Posterior vena cava (tissue), 2 donors: Measurements from ENCODE around the gene FBL. TPM values are rescaled to one million over a fixed set of nuclear protein-coding genes. Genes with fewer than 3 reads are reported as not detected.
"Not testable (repeated sequence)": the region's sequence is repeated elsewhere in the genome, so short reads cannot be mapped to it uniquely, and the experiment has no call there.

Experiments
- DNase-seq: peaks from one replicate; pipeline ENCODE4 v3.0.0-alpha.2; 2020; ENCODE audit warnings: low spot score
- intact Hi-C, 2 donors: fragments of 100-400 bp; cut with DNase I; formaldehyde crosslinking; loops; one replicate each; pipeline versions ENCODE4 v1.14.1 to v1.14.2; 2022 to 2023
- long read RNA-seq, 2 donors: library from polyadenylated mRNA; unstranded; transcript quantifications; one replicate each; pipeline ENCODE4 v2.0.0, GENCODE V29; 2020 to 2021
- total RNA-seq, 2 donors: library from RNA; stranded (reverse); fragmentation: NEBNext Ultra II Directional; extraction: Animal tissue kit (Norgen Biotek cat#: 25700); gene quantifications; one replicate each; pipeline ENCODE4 v1.2.1, GENCODE V29; 2021
- donor health status: DM: yes; HTN: yes; CAD: no.
- donor health status: DM: yes; HTN: yes; CAD: no.

Gene FBL
- 100 to 1,000 TPM in 1 of 2 donors, 10 to 100 TPM in 1; 94.1 to 121 TPM for total RNA-seq
- long read RNA-seq, donor 1, transcript FBL-201 (9 exons, 1,160 nt), result major isoform, 15 of 24 reads
- long read RNA-seq, donor 1, partial matches to known transcripts, result 6 of 24 reads
- long read RNA-seq, donor 1, other reads (novel, unspliced or antisense), result 3 of 24 reads
- long read RNA-seq, donor 2, transcript FBL-201 (9 exons, 1,160 nt), result major isoform, 129 of 165 reads
- long read RNA-seq, donor 2, partial matches to known transcripts, result 14 of 165 reads
- long read RNA-seq, donor 2, other reads (novel, unspliced or antisense), result 22 of 165 reads

DNA sequence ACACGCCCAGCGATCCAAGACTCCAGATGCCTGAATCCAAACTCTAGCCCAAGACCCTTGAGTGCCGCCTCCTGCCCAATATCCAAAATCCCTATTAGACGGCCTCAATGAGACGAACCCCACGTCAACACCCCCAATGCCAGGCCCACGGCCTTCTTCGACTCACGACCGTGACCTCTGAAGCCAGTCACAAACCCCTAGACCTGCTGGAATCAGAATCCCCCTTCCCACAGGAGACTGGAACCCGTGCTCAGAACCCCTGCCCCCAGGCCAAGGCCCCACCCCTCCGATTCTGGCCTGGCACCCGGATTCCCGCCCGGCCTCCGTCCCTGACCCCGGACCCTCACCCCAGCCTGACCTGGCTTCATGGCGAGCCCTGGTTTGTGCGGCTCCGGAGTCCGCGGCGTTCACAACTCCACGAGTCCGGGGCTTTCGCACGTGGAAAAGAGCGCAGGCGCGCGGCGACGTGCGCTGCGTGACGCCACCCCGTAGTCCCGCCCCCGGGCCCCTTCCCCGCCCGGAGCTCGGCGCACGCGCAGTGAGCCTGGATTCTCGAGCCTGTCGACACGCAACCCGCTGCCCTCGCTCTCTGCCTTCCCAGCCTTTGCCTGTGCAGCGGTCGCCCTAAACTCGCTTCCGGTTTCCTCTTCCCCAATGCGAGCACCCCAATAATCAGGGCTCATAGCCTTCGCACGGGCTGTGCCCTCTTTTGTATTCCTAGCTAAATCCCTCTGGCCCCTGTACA, at the start of gene FBL:
TSS of gene FBL (minus strand) at position 447 of the 745 bp plus-strand sequence. CDS start at position 368, 79 bp downstream.
- intact Hi-C loops, result loop anchor here in 1 of 2 donors (10.0 kb wide), 1 partner anchor 129 kb away; the partner anchor contains the start of gene PSMC4
- DNase-seq, result peak; percentile 99

DNA sequence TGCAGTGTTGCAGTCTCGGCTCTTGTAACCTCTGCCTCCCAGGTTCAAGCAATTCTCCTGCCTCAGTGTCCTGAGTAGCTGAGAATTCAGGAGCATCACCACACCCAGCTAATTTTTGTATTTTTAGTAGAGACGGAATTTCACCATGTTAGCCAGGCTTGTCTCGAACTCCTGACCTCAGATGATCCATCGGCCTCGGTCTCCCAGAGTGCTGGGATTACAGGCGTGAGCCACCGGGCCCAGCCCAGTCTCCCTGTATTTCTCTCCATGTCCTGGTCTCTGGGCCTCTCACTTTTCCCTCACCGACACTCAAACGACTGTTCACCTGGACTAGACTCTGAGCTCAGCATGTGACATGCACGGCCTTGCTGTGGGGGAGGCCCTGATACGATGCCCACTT, 48.9 kb upstream of the FBL start:
- DNase-seq, intact Hi-C loops: not testable (repeated sequence)

DNA sequence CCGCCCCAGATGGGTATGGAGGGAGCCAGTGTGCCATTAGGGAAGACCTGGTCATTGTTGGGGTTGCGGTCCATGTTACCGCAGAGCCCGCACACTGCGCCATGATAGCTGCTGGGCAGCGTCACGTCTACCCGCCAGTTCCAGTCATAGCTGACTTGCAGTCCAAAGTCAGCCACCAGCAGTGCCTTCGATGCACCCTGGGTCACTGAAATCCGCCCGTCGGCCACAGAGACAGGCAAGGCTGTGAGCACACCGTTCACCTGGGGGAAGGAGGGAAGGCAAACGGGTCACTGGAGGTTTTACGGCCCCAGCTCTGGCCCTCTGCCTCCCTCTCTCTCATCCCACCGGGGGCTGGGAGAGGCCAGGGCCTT, 48.0 kb upstream of the FBL start:
- intact Hi-C loops, result not testable (repeated sequence)
- DNase-seq, result peak; percentile 15

DNA sequence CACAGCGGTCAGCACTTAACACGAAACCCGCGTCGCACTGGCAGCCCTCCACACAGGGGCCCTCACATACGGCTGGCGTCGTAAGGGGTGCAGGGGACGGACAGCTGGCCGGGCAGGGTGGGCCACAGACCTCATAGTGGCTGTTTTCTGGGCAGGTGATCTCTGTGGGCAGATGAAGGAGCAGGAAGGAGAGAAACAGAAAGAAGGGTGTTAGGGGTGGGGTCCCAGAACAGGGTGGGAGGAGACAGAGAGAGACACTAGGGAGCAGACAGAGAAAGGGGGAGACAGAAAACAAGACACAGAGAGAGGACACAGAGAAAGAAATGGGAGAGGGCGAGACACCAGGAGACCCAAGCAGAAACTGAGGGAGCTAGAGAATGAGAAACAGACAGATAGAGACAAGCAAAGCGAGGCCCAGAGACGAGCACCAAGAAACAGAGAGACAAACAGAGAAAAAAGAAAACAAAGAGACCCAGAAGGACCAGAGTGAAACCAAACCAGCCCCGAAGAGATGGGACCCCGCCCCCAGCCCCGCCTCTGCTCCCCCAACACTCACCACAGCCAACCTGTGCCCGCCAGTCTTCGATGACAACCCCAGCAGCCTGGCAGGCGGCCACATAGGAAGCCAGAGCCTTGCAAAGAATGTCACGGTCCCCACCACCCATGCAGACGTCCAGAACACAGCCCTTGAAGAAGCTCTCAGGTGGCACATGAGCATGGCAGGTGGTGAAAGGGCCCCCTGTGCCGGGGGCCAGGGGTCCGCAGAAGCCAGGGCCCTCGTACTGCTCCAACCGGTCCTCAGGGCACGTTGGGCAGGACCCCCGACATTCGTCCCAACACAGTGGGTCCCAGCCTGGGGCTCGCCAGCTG, 47.4 kb upstream of the FBL start:
- intact Hi-C loops, result not testable (repeated sequence)
- DNase-seq, result peak; percentile 64

DNA sequence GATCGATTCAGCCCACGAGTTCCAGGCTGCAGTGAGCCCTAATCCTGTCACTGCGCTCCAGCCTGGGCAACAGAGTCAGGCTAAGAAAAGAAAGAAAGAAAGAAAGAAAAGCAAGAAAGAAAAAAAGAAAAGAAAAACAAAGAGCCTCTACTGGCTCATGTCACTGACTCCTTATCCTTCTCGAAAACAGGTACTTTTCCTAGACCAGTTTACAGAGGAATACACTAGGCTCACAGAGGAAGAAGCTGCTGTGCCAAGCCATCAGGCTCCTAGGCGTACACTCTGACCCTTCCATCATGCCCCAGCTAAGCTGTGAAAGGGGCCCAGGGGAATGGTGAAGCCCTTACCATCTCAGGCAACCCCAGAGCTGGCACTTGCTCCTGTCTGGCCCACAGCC, 46.3 kb upstream of the FBL start:
- intact Hi-C loops, DNase-seq: not testable (repeated sequence)

DNA sequence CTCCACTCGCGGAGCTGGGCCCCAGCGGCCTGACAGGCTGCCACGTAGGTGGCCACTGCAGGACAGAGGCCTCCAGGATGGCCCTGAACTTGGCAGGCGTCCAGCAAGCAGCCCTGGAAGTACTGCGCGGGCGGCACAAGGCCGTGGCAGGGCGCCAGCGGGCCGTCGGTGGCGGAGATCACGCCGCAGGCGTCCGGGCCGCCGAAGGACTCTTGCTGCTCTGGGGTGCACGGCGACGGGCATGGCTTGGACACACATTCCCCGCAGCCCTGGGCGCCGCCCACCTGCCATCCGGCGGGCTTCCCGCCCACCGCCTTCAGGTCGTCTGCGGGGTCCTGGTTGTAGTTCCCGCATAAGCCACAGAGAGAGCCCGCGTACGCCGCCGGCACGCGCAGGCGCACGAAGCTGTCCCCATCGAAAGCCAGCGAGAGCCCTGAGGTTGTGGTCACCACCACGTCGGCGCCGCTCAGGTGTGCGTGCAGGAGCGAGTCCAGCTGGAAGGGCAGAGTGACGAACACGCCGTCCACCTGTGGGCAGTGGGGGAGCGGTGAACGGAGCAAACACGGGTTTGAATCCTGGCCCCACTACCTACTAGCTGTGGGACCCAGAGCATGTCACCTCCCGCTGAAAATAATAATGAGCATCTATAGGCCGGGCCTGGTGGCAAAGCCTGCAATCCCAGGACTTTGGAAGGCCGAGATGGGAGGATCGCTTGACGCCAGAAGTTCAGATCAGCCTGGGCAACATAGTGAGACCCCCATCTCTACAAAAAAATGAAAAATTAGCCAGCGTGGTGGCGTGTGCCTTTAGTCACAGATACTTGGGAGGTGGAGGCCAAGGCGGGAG, 45.7 kb upstream of the FBL start:
- intact Hi-C loops, result not testable (repeated sequence)
- peak; percentile 82 for DNase-seq

DNA sequence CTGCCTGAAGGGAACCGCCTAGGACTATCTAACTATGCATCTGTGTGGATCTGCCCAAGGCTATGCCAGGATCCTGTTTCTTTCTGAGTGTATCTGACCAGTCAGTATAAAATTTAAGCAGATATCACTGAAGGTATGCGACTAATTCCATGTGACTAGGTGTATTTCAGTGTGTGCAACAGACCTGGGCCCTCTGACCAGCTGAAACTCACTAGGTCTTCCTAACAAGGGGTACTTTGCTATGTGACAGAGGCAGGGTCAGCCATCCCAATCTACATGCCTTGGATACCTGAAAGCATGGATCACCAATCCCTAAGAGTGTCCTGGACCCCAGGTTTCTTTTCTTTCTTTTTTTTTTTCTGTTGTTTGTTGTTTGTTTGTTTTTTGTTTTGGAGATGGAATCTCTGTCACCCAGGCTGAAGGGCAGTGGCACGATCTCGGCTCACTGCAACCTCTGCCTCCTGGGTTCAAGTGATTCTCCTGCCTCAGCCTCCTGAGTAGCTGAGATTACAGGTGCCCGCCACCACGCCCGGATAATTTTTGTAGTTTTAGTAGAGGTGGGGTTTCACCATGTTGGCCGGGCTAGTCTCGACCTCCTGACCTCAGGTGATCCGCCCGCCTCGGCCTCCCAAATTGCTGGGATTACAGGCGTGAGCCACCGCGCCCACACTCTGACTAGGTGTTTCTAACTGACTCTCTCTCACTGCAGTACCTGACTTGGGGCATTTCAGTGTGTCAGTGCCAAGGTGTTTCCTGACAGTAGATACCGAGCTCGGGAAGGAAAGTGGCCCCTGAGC, 44.8 kb upstream of the FBL start:
- peak; percentile 70 for DNase-seq

DNA sequence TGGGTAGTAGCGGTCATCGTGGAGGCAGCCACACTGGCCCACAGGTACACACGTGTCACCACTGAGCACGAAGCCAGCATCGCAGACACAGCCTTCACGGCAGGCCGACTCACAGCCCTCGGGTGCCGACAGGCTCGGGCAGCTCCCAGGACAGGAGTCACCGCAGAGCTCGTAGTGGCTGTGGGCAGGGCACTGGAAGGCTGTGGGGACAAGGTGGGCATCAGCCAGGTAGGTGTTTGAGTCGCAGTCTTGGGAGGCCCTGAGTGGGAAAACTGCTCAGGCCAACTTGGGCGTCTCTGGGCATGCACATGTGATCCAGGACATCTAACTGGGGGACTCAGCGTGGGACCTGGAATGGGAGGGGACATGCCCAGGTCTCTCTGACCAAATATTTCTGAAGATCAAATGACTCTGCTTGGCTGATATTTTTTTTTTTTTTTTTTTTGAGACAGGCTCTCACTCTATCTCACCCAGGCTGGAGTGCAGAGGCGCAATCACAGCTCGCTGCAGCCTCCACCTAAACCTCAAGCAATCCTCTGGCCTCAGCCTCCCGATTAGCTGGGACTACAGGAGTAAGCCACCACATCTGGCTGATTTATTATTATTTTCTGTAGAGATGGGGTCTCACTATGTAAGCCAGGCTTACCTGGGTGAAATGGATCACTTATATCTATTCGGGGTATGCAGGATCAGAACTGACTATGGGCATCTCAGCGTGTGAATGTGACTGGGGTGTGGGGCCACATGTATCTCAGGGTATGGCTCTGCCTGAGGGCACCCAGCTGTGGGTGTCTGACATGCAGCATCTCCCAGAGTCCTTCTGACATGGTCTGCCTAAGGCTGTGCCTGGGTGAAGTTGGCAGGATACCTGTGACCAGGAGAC, 43.9 kb upstream of the FBL start:
- DNase-seq, result peak; percentile 84
- intact Hi-C loops, result not testable (repeated sequence)

More for the DNA sequence above, 44.8 kb upstream of the FBL start:
- intact Hi-C loops, result no loop called here

DNA sequence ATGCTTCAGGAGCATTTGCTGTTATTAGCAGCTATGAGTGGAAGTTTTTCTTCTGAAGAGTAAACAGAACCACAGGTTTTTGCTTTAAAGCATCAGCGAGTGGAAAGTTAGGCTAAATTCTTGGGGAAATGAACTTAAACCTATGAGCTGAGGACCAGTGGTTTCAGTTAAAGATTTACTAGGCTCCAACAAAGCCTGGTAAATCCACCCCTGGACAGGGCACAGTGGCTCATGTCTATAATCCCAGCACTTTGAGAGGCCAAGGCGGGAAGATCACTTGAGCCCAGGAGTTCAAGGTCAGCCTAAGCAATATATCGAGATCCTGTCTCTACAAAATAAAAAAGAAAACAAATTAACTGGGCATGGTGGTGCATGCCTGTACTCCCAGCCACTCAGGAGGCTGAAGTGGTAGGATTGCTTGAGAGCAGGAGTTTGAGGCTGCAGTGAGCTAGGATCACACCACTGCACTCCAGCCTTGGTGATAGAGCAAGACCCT, 41.3 kb upstream of the FBL start:
- intact Hi-C loops, DNase-seq: not testable (repeated sequence)

DNA sequence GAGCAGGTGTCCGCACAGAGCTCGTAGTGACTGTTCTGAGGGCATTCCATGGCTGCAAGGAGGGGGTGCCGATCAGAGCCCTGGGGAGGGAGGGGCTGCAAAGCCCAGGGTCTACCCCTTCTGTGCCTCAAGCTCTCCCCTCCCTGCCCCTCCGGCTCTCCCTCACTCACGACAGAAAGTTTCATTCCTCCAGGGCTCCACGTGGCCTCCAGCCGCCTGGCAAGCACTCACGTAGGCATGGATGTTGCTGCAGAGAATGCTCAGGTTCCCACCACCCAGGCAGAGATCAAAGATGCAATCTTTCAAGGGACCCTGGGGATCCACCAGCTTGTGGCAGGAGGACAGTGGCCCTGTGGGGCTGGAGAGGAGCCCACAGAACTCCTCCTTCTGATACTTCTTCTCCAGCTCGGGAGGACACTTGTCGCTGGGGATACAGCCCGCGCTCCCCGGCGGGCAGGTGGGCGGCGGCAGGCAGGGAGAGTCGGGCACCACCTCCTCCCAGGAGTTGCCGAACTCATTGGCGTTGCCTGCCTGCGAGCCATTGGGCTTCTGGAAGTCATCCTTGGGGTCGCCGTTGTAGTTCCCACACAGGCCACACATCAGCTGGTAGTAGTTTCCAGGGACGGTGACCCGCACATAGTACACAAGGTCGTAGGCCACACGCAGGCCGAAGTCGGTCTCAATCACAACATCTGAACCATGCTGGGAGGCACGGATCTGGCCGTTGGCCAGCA, 39.8 kb upstream of the FBL start:
- intact Hi-C loops, DNase-seq: not testable (repeated sequence)

DNA sequence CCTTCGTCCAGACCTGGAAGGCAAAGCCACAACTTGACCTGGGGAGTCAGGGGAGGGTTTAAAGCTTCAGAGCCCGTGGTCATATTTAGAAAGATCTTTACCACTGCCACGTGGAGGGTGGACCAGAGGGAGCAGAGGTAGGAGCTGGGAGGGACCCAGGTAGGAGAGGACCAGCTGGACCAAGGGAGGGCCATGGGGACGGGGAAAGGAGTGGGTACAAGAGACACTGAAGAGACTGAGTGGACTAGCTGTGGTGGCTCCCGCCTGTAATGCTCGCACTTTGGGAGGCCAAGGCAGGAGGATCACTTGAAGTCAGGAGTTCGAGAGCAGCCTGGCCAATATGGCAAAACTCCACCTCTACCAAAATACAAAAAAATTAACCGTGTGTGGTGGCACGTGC, 38.5 kb upstream of the FBL start:
- DNase-seq, result not testable (repeated sequence)

DNA sequence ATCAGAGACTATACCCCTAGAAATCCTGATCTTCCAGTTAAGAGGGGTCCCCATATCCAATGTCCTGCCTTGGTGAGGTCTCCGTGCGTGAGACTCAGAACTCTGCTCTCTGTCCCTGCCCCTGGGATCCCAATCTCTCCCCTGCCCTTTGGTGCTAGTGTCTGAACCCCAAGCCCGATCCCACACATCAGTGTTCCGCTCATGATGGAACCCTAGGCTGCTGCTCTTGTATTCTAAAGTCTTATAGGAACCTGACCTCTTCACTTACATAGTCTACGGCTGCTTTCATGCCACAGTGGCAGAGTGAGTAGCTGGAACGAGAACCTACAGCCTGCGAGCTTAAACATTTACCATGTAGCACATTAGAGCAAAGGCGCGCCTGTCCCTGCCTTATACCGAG, 36.5 kb upstream of the FBL start:
- intact Hi-C loops, DNase-seq: not testable (repeated sequence)

More for the DNA sequence above, 38.5 kb upstream of the FBL start:
- intact Hi-C loops, result not testable (repeated sequence)

DNA sequence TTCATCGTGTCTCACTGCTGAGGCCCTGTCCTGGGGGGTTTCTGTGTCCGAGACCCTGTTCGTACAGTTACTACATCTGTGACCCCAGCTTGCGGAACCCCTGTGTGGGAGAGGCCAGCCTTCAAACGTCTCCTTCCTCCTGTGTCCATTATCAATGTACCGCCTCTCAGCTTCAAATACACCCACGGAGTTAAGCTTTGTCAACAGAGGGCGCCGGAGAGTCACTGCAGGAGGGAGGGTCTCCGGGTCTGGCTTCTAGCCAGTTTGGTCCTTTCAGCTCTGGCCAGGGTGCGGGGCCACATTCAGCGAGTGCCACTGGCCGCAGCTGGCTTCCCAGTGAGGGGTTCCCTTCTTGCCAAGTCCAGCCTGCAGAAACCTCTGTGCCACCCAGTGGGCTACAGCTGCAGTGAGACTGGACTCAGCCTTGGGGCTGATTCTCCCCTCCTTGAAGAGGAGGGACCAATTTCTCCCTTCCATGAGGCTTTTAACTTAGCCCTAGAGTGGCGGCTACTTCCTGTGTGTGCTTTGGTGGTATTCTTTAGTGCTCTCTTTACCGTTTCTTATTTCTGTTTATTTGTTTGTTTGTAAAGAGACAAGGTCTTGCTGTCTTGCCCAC, 35.4 kb upstream of the FBL start:
- DNase-seq, intact Hi-C loops: not testable (repeated sequence)

DNA sequence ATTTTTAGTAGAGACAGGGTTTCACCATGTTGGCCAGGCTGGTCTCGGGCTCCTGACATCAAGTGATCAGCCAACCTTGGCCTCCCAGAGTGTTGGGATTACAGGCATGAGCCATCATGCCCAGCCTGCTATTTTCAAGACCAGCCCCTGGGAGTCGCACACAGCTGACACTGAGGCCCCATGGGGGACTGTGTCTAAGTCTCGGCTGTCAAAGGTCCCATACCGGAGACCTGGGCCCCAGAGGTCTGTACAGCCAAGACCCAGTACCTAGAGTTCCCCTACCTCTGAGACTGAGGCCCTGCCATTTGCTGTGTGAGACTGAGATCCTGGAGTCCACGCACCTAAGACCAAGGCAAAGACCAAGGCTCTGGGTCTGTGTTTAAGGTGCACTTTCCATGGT, 34.1 kb upstream of the FBL start:
- intact Hi-C loops, DNase-seq: not testable (repeated sequence)

DNA sequence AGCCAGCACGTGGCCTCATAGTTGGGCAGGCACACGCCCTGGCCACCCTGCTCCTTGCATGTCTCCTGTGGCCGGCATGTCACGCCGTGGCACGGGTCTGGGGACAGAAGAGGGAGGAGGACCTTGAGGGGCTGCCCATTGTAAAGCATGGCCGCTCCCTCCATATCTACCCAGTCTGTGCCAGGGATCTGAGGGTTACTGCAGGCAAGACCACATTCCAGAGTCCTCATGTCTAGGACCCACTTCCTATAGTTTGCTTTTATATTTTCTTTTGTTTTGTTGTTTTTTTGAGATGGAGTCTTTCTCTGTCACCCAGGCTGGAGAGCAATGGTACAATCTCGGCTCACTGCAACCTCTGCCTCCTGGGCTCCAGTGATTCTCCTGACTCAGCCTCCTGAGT, 33.6 kb upstream of the FBL start:
- intact Hi-C loops, DNase-seq: not testable (repeated sequence)

DNA sequence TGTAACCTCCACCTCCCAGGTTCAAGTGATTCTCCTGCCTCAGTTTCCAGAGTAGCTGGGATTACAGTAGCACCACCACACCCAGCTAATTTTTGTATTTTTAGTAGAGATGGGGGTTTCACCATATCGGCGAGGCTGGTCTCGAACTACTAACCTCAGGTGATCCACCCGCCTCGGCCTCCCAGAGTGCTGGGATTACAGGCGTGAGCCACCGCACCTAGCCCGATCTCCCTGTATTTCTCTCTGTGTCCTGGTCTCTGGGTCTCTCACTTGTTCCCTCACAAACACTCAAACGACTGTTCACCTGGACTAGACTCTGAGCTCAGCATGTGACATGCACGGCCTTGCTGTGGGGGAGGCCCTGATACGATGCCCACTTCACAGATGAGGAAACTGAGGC, 32.7 kb upstream of the FBL start:
- intact Hi-C loops, result not testable (repeated sequence)

More for the DNA sequence above, 32.7 kb upstream of the FBL start:
- not testable (repeated sequence) for DNase-seq
